ENCODE results near the gene RPS27. TPM values are rescaled to one million over a fixed set of nuclear protein-coding genes. Genes with fewer than 3 reads are reported as not detected.

The RPS27 gene
- total and polyA plus RNA-seq, 2 of the 13 experiments (the other 11 are each of a cell fraction or from before 2014, with no cell fraction given): 3,737 to 9,964 TPM

GRCh38 chr1:153958111-153958960, 32.2 kb upstream of the RPS27 start, which contains the start of gene CRTC2 (continued):
- TF ChIP-seq NFAT5 (CRISPR knock-in tag; IDR thresholded peaks at IDR 0.05): peak; percentile 44; the same call in 1 of the 2 replicates
- peak; percentile 80; the same call in 1 of the 2 replicates for TF ChIP-seq YEATS4 (CRISPR knock-in tag; IDR thresholded peaks at IDR 0.05; ENCODE audit: borderline replicate concordance)
- TF ChIP-seq ZNF569 (CRISPR knock-in tag; IDR thresholded peaks at IDR 0.05; ENCODE audit: borderline replicate concordance): no peak
- no peak; the same call in 1 of the 2 replicates for TF ChIP-seq PATZ1 (CRISPR knock-in tag; IDR thresholded peaks at IDR 0.05)
- TF ChIP-seq KDM3A (CRISPR knock-in tag; IDR thresholded peaks at IDR 0.05; ENCODE audit: low read depth): 0 out of 2 replicates have a peak, but pooled peaks have one; percentile 23
- no peak for TF ChIP-seq SNAPC2 (CRISPR knock-in tag; IDR thresholded peaks at IDR 0.05)
- no peak for TF ChIP-seq TFDP2 (CRISPR knock-in tag; IDR thresholded peaks at IDR 0.05)
- no peak for TF ChIP-seq TOPORS (CRISPR knock-in tag; IDR thresholded peaks at IDR 0.05)
- no peak for TF ChIP-seq ZFP36L1 (CRISPR knock-in tag; IDR thresholded peaks at IDR 0.05)
- TF ChIP-seq MTF1 (CRISPR knock-in tag; IDR thresholded peaks at IDR 0.05): no peak
- peak; percentile 43; the same call in 1 of the 2 replicates for TF ChIP-seq ZBTB43 (CRISPR knock-in tag; conservative IDR thresholded peaks at IDR 0.05)
- TF ChIP-seq HNF4A (CRISPR knock-in tag; IDR thresholded peaks at IDR 0.05): no peak
- TF ChIP-seq SMC3 (IDR thresholded peaks at IDR 0.05; ENCODE audit: low read length): no peak
- TF ChIP-seq HMGXB4 (CRISPR knock-in tag; IDR thresholded peaks at IDR 0.05; ENCODE audit: borderline replicate concordance in 1 of 2, low read depth in 1 of 2): peak; percentile 77 to 90
